Small intestine (tissue), 7 donors: ENCODE results near the gene MAPK6. TPM values are rescaled to one million over a fixed set of nuclear protein-coding genes. Genes with fewer than 3 reads are reported as not detected.

Source experiments
- DNase-seq, 2 donors: peaks; one replicate each; pipeline versions ENCODE4 v3.0.0 to v3.0.0-alpha.2; 2013
- FAIRE-seq: peaks from 2 replicates; lab custom pipeline; 2012; peaks lifted over from hg19 to GRCh38; lab: Jason Lieb, UNC
- H3K27ac ChIP-seq, 3 donors: one replicate each; pipeline ENCODE4 v1.5.1; 2013; ENCODE audit warnings: low read length in 2 of 3, mild to moderate bottlenecking in 2 of 3, control low read depth in 1 of 3, inconsistent platforms in 1 of 3, low read depth in 1 of 3, moderate library complexity in 1 of 3
- H3K27me3 ChIP-seq, 3 donors: one replicate each; pipeline ENCODE4 v1.6.1; 2013; ENCODE audit warnings: low read length in 3 of 3, inconsistent platforms in 1 of 3; ENCODE audit not compliant: control insufficient read depth in 3 of 3, insufficient read depth in 3 of 3
- H3K36me3 ChIP-seq, 3 donors: one replicate each; pipeline ENCODE4 v1.6.1; 2013; ENCODE audit warnings: low read length in 3 of 3, inconsistent platforms in 1 of 3, low read depth in 1 of 3, mild to moderate bottlenecking in 1 of 3, moderate library complexity in 1 of 3; ENCODE audit not compliant: control insufficient read depth in 3 of 3, insufficient read depth in 2 of 3
- H3K4me1 ChIP-seq, 3 donors: one replicate each; pipeline ENCODE4 v1.6.1; 2013; ENCODE audit warnings: low read length in 2 of 3, inconsistent platforms in 1 of 3, low read depth in 1 of 3, mild to moderate bottlenecking in 1 of 3, moderate library complexity in 1 of 3; ENCODE audit not compliant: control insufficient read depth in 3 of 3, insufficient read depth in 2 of 3
- H3K4me3 ChIP-seq, 3 donors: one replicate each; pipeline ENCODE4 v1.5.1; 2013; ENCODE audit warnings: low read length in 3 of 3, control low read depth in 1 of 3, inconsistent platforms in 1 of 3, low read depth in 1 of 3, mild to moderate bottlenecking in 1 of 3, moderate library complexity in 1 of 3
- H3K9me3 ChIP-seq, 2 donors: one replicate each; pipeline ENCODE4 v1.6.1; 2013; ENCODE audit warnings: low read depth in 1 of 2, low read length in 1 of 2; ENCODE audit not compliant: control insufficient read depth in 2 of 2, insufficient read depth in 1 of 2
- WGBS, 3 donors: extraction: QIAGEN DNeasy Blood & Tissue Kit; methylation state at CpG; one replicate each; pipeline ENCODE4 v1.1.7; 2013; 5-methylcytosine and 5-hydroxymethylcytosine counted together
- polyA plus RNA-seq, 4 donors: library from polyadenylated mRNA; stranded (reverse) in 3 of 4; unstranded in 1 of 4; fragments of 200-250 nt in 3 of 4; fragments of 120-200 nt in 1 of 4; gene quantifications; one replicate each; pipeline versions ENCODE4 v1.2.1 to v1.2.3, GENCODE V29; 2013
- donor health status: healthy with polysubstance abuse.
- donor health status: control.
- donor health status: control.
- donor health status: Bipolar disorder and iron deficiency.
- donor health status: healthy.

Gene MAPK6
- polyA plus RNA-seq, 4 donors, result 15.5 to 52.8 (median 27.6) TPM

- H3K9me3 ChIP-seq, result no peaks in the 10 kb centered on the region
- FAIRE-seq (no peak), DNase-seq (peak; percentile 59 to 82)
- H3K36me3 ChIP-seq, result peaks cover 0 to 4% (median 0%) of the 10 kb centered on the region in 3 donors
- WGBS, 3 donors, result 2 to 4% (median 2%) methylated on average over 39 to 61 of the region's 61 CpGs
- H3K4me3 ChIP-seq, result peak overlapping the region; percentile 8 to 52 (median 51)
- H3K4me1 ChIP-seq, result peaks cover 2 to 26% (median 6%) of the 10 kb centered on the region in 3 donors
- peaks cover 0 to 13% (median 2%) of the 10 kb centered on the region in 3 donors for H3K27me3 ChIP-seq
- H3K27ac ChIP-seq, result peak overlapping the region in 1 of 3 donors; percentile 21
Measured at GRCh38 chr15:52112203-52112750, 93.3 kb downstream of the MAPK6 start.

- Histone ChIP-seq H3K36me3 (peaks cover 0 to 4% (median 0%) of the 10 kb centered on the region in 3 donors), H3K27me3 (peaks cover 0 to 13% (median 2%) of the 10 kb centered on the region in 3 donors), H3K4me3 (no peak overlapping the region), H3K27ac (no peak overlapping the region), H3K4me1 (peaks cover 2 to 26% (median 6%) of the 10 kb centered on the region in 3 donors), H3K9me3 (no peaks in the 10 kb centered on the region)
- no peak for FAIRE-seq
- WGBS, 3 donors, result 91 to 95% (median 92%) methylated on average over 3 of the region's 3 CpGs
- DNase-seq, result no peak
Measured at GRCh38 chr15:52113235-52113634, 94.2 kb downstream of the MAPK6 start.

GRCh38 chr15:52113708-52114107 is 94.7 kb downstream of the MAPK6 start:
- FAIRE-seq (no peak), DNase-seq (no peak)

GRCh38 chr15:52114261-52115055 is 95.4 kb downstream of the MAPK6 start:
- H3K27ac ChIP-seq, result no peak overlapping the region
- peaks cover 0 to 13% (median 2%) of the 10 kb centered on the region in 3 donors for H3K27me3 ChIP-seq
- H3K9me3 ChIP-seq, result no peaks in the 10 kb centered on the region
- WGBS, 3 donors, result 70 to 76% (median 75%) methylated on average over 5 of the region's 5 CpGs
- DNase-seq, result no peak
- H3K4me1 ChIP-seq, result peaks cover 2 to 26% (median 4%) of the 10 kb centered on the region in 3 donors
- peaks cover 0 to 4% (median 0%) of the 10 kb centered on the region in 3 donors for H3K36me3 ChIP-seq
- FAIRE-seq, result no peak
- H3K4me3 ChIP-seq, result no peak overlapping the region

More at GRCh38 chr15:52113708-52114107, 94.7 kb downstream of the MAPK6 start:
- Histone ChIP-seq H3K4me1 (peaks cover 2 to 26% (median 6%) of the 10 kb centered on the region in 3 donors), H3K27me3 (peaks cover 0 to 13% (median 2%) of the 10 kb centered on the region in 3 donors), H3K4me3 (no peak overlapping the region), H3K27ac (no peak overlapping the region), H3K36me3 (peaks cover 0 to 4% (median 0%) of the 10 kb centered on the region in 3 donors), H3K9me3 (no peaks in the 10 kb centered on the region)

GRCh38 chr15:52115598-52116427 is 96.8 kb downstream of the MAPK6 start:
- peak; percentile 73 to 89 for DNase-seq
- Histone ChIP-seq H3K4me1 (peaks cover 2 to 26% (median 4%) of the 10 kb centered on the region in 3 donors), H3K27me3 (peaks cover 0 to 13% (median 2%) of the 10 kb centered on the region in 3 donors), H3K27ac (peak overlapping the region; percentile 29 to 51 (median 50)), H3K36me3 (peaks cover 0 to 6% (median 0%) of the 10 kb centered on the region in 3 donors), H3K4me3 (no peak overlapping the region), H3K9me3 (no peaks in the 10 kb centered on the region)
- FAIRE-seq, result peak; percentile 30
- WGBS, 3 donors, result 48 to 58% (median 51%) methylated on average over 9 of the region's 9 CpGs

Other genes with a start within 250 kb of the MAPK6 start
- gene TMOD3, start 189.6 kb upstream of the MAPK6 start, polyA plus RNA-seq, result 10 to 100 TPM; 13.2 to 44.8 (median 17.0) TPM
- 10 to 100 TPM; 14.3 to 21.7 (median 20.1) TPM for gene LEO1, start 47.4 kb upstream of the MAPK6 start, polyA plus RNA-seq
- gene BCL2L10, start 93.6 kb downstream of the MAPK6 start, polyA plus RNA-seq, result 1 to 10 TPM; 3.2 to 7.4 (median 4.7) TPM
- gene GNB5, start 172.2 kb downstream of the MAPK6 start, polyA plus RNA-seq, result 1 to 10 TPM; 1.3 to 10.0 (median 2.9) TPM